ENCODE measurements around the gene DQX1.

The DQX1 gene

DNA sequence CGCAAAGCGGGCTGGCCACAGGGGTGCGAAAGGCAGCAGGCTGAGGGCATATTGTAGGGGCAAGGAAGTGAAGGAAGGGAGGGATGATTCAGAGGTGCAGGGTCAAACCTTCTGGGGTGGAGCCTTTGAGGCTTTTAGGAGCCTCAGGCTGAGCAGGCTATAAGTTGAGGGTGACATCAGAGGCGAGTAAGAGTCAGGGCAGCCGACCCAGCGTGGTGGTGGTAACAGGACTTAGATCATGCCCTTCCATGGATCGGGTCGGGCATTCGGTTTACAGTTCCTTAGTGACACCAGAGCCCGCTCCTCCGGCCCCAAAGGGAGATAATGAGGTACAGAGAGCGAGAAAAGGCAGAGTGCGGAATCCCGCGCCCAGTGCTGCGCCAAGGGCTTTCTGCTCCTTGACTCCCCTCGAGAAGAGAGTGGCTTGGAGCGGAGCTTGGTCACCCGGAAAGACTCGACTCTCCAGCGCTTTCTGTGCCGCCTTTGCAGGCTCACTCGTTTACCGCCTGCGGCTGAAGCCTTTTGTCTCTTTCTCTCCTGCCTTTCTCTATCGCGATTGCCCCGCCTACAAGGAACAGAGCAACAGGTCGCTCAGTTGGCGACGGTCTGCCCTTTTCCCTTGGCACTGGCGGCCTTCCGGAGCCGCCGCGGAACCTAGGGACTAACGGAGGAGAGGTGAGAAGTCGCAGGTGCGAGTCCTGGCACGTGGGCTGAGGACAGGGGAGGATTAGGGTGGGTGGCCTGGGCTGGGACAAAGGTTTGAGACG is 27.3 kb downstream of the DQX1 start:
- Histone ChIP-seq H3K4me3 (replicated peaks; ENCODE audit: insufficient read depth, low read length) (no peak overlapping the region), H3K27ac (replicated peaks) (no peak overlapping the region), H3K27me3 (ENCODE audit: insufficient read depth, poor library complexity, severe bottlenecking) (peaks cover 60% of the 10 kb centered on the region)
- no peak for TF ChIP-seq POLR2AphosphoS5 (IDR thresholded peaks at IDR 0.05; ENCODE audit: low read depth)
- TF ChIP-seq, protein P1, sequence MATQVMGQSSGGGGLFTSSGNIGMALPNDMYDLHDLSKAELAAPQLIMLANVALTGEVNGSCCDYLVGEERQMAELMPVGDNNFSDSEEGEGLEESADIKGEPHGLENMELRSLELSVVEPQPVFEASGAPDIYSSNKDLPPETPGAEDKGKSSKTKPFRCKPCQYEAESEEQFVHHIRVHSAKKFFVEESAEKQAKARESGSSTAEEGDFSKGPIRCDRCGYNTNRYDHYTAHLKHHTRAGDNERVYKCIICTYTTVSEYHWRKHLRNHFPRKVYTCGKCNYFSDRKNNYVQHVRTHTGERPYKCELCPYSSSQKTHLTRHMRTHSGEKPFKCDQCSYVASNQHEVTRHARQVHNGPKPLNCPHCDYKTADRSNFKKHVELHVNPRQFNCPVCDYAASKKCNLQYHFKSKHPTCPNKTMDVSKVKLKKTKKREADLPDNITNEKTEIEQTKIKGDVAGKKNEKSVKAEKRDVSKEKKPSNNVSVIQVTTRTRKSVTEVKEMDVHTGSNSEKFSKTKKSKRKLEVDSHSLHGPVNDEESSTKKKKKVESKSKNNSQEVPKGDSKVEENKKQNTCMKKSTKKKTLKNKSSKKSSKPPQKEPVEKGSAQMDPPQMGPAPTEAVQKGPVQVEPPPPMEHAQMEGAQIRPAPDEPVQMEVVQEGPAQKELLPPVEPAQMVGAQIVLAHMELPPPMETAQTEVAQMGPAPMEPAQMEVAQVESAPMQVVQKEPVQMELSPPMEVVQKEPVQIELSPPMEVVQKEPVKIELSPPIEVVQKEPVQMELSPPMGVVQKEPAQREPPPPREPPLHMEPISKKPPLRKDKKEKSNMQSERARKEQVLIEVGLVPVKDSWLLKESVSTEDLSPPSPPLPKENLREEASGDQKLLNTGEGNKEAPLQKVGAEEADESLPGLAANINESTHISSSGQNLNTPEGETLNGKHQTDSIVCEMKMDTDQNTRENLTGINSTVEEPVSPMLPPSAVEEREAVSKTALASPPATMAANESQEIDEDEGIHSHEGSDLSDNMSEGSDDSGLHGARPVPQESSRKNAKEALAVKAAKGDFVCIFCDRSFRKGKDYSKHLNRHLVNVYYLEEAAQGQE (IDR thresholded peaks at IDR 0.05; ENCODE audit: insufficient replicate concordance, low read depth): no peak
- no peak for TF ChIP-seq GABPA (IDR thresholded peaks at IDR 0.05; ENCODE audit: low read depth)
- TF ChIP-seq SPI1 (IDR thresholded peaks at IDR 0.05; ENCODE audit: borderline replicate concordance, low read depth): no peak
- TF ChIP-seq, protein P2, sequence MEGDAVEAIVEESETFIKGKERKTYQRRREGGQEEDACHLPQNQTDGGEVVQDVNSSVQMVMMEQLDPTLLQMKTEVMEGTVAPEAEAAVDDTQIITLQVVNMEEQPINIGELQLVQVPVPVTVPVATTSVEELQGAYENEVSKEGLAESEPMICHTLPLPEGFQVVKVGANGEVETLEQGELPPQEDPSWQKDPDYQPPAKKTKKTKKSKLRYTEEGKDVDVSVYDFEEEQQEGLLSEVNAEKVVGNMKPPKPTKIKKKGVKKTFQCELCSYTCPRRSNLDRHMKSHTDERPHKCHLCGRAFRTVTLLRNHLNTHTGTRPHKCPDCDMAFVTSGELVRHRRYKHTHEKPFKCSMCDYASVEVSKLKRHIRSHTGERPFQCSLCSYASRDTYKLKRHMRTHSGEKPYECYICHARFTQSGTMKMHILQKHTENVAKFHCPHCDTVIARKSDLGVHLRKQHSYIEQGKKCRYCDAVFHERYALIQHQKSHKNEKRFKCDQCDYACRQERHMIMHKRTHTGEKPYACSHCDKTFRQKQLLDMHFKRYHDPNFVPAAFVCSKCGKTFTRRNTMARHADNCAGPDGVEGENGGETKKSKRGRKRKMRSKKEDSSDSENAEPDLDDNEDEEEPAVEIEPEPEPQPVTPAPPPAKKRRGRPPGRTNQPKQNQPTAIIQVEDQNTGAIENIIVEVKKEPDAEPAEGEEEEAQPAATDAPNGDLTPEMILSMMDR (IDR thresholded peaks at IDR 0.05; ENCODE audit: insufficient read depth, low read length): no peak
- DNase-seq (ENCODE audit: low read depth in 1 of 2, low spot score in 1 of 2): no peak

DNA sequence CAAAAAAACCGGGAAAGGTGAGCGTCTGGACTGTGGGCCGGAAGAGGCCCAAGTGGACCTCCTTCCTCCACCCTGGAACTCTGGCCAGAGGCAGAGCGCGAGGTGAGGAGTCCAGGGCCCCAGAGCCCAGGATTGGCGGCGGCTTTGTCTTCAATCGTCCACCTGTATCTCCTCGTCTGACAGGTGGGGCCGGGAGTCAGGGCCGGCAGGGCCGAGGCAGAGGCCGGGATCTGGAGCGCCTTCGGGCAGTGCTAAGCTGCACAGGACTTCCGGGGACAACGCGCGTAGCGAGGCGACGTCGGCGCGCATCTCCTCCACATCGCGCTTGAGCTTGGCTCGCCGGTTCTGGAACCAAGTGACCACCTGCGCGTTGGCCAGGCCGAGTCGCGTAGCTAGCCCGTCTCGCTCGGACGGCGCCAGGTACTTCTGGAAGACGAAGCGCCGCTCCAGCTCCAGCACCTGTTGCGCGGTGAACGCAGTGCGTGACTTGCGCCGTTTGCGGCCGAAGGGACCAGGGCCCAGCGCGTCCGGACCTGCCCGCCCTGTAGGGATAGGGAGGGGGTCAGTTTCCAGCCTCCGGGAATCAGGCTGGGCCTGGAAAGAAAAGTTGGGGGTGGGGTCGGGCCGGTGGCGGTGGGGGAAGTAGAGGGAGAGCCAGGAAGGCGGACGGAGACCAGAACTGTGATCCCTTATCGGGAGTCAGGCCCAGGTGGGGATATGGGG is 28.1 kb downstream of the DQX1 start:
- H3K27ac ChIP-seq (replicated peaks): no peak overlapping the region
- peaks cover 52% of the 10 kb centered on the region for H3K27me3 ChIP-seq (ENCODE audit: insufficient read depth, poor library complexity, severe bottlenecking)
- H3K4me3 ChIP-seq (replicated peaks; ENCODE audit: insufficient read depth, low read length): no peak overlapping the region
- no peak for DNase-seq (ENCODE audit: low read depth in 1 of 2, low spot score in 1 of 2)
- TF ChIP-seq, protein P1 (IDR thresholded peaks at IDR 0.05; ENCODE audit: insufficient replicate concordance, low read depth): no peak
- TF ChIP-seq SPI1 (IDR thresholded peaks at IDR 0.05; ENCODE audit: borderline replicate concordance, low read depth) (no peak), POLR2AphosphoS5 (IDR thresholded peaks at IDR 0.05; ENCODE audit: low read depth) (no peak), GABPA (IDR thresholded peaks at IDR 0.05; ENCODE audit: low read depth) (no peak)
- TF ChIP-seq, protein P2 (IDR thresholded peaks at IDR 0.05; ENCODE audit: insufficient read depth, low read length): no peak

DNA sequence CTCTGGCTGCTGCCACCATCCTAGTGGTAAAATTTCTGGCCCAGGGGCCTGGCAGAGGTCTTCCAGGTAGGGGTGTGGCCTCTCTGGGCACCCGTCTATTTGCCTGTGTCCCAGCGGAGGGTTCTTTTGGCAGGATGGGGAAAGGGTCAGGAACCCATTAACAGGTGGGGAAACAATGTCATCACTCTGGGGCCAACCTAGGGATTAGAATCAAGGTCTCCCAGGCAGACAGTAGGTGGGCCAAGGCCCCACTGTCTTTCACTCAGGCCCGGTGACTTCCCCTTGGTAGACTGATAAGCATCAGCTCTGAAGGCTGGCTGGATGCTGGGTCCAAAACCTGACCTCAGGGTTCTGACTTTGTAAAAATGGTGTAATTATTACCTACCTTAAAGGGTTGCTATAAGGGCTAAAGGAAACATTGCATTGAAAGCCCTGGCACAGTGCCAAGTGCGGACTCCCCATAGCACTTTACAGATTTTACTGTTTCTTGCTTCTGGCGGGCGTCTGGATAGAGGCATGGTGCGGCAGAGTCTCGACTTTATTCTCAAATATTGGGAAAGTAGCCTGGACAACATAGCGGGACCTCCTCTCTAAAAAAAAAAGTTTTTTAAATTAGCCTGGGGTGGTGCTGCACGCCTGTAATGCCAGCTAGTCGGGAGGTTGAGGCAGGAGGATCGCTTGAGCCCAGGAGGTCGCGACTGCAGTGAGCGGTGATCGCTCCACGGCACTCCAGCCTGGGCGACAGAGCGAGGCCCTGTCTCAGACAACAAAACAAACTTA is 28.8 kb downstream of the DQX1 start:
- Histone ChIP-seq H3K27me3 (ENCODE audit: insufficient read depth, poor library complexity, severe bottlenecking) (peaks cover 45% of the 10 kb centered on the region), H3K4me3 (replicated peaks; ENCODE audit: insufficient read depth, low read length) (no peak overlapping the region), H3K27ac (replicated peaks) (no peak overlapping the region)
- DNase-seq (ENCODE audit: low read depth in 1 of 2, low spot score in 1 of 2): no peak
- no peak for TF ChIP-seq SPI1 (IDR thresholded peaks at IDR 0.05; ENCODE audit: borderline replicate concordance, low read depth)
- TF ChIP-seq, protein P2 (IDR thresholded peaks at IDR 0.05; ENCODE audit: insufficient read depth, low read length): no peak

All from HL-60 (cell line).